CD4-positive, alpha-beta T cell treated with Interleukin-6 at 100 ng/mL for 8 hours (primary cell): ENCODE results near the gene AVPI1.
"Not testable (repeated sequence)": the region's sequence is repeated elsewhere in the genome, so short reads cannot be mapped to it uniquely, and the experiment has no call there.

Experiments
- DNase-seq: peaks from one replicate; pipeline ENCODE4 v3.0.0-alpha.2; 2020; ENCODE audit warnings: mixed read lengths, low spot score

Gene AVPI1

GRCh38 chr10:97682042-97682441 is 5.0 kb downstream of the AVPI1 start:
- no peak for DNase-seq

- DNase-seq = no peak
Measured at GRCh38 chr10:97679594-97679993, 7.4 kb downstream of the AVPI1 start.

DNA sequence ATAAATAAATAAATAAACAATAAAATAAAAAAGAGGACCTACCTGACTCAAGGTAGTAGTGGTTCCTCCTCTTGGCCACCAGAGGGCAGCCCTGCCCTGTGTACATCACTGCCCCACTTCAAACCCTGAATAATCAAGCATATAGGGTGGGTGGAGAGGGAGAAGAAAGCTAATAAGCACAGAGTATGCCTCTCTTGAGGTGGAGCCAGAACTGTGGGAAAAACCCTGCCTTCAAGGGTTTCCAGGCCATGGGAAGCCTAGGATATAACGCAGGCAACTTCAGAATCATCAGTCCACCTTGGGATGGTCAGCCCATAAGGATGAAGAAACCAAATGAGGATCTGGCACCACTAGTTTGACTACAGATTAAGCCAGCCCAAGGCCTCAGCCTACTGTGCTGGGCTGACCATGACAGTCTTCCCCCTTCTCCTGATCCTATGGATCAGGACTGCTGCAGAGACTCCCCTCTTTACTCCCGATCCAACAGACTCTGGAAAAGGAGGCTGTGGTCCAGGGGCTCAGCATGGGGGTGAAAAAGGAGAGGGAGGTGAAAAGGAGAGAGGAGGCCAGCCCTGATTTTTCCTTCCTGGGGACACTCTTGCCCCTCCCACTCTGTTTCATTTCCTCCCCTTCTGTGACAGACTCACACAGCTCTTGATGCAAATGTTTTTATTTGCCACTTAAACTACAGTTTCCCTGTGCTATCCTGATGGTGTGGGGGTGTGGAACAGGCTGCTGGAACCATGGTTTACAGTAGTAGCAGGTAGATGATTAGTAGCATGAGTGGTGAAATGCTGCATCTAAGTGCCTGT is 10.1 kb downstream of the AVPI1 start:
- peak; percentile 41 for DNase-seq

GRCh38 chr10:97675222-97675621 is 11.8 kb downstream of the AVPI1 start:
- no peak for DNase-seq

- DNase-seq = no peak
Measured at GRCh38 chr10:97673736-97674525, 13.1 kb downstream of the AVPI1 start.

DNA sequence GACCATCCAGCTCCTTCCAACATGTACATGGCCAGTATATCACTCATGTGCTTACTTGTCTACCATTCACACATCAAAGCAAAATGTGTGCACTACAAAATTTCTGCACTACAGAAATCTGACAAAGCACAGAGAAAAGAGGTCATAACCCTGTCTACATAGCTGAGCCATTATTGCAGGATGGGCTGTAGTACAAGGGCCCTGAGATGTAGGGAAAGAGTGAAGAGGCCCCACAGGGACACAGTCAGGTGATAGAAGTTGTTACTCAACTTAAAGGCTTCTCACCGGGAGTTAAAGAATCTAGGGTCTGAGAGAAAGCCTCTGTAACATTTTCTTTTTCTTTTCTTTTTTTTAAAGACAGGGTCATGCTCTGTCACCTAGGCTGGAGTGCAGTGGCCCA is 17.5 kb downstream of the AVPI1 start:
- no peak for DNase-seq

DNA sequence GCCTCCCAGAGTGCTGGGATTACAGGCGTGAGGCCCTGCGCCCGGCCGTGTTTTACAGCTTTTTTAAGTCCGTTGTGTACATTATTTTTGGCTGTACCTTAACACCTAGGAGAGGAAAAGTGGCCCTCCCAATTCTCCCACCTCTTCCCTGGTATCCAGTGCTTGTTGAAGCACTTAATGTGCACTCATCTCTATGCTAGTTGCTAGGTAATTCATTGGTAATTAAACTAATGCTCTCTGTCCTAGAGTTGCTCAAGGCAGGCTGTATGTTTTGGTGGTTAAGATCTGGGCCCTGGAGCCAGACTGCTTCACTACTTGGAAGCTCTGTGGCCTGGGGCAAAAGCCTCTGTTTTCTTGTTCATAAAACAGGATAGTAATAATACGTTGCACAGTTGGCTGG is 19.6 kb downstream of the AVPI1 start:
- no peak for DNase-seq

- DNase-seq = no peak
Measured at GRCh38 chr10:97666992-97667391, 20.0 kb downstream of the AVPI1 start.

- DNase-seq = no peak
Measured at GRCh38 chr10:97664282-97664850, 22.7 kb downstream of the AVPI1 start.

DNA sequence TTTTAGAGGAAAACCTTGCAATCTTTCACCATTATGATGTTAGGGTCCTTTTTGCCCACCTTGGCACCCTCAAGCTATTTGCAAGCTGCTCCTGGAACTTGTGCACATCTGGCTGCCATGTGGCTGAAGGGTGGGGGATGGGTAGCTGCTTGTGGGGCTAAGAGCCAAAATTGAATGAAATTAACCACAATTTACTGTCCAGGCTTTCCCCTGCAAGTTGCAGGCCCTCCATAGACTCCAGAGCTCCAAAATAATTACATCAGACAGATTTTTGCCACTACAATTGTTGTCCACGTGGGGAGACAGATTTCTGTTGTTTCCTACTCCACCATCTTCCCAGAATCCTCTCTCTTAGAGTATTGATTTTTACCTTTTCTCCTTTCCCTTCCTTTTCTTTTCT is 27.5 kb downstream of the AVPI1 start:
- DNase-seq = no peak

DNA sequence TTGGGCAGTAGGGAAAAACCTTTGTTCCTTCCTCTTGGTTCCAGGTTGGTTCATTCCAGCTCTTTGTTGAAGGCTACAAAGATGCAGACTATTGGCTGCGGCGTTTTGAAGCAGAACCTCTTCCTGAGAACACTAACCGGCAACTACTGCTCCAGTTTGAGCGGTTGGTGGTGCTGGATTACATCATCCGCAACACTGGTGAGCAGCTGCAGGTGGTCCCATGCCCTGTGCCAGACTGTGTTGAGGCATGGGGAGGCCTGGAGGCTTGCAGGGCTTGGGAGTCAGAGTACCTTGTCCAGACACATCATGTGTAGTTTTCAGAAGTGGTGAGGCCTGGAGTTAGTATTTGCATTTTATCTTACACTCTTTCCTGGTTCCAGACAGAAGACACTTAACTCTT is 30.3 kb downstream of the AVPI1 start:
- DNase-seq = no peak

- no peak for DNase-seq
Measured at GRCh38 chr10:97651773-97652172, 35.3 kb downstream of the AVPI1 start.

- DNase-seq = no peak
Measured at GRCh38 chr10:97650726-97651125, 36.3 kb downstream of the AVPI1 start.

DNA sequence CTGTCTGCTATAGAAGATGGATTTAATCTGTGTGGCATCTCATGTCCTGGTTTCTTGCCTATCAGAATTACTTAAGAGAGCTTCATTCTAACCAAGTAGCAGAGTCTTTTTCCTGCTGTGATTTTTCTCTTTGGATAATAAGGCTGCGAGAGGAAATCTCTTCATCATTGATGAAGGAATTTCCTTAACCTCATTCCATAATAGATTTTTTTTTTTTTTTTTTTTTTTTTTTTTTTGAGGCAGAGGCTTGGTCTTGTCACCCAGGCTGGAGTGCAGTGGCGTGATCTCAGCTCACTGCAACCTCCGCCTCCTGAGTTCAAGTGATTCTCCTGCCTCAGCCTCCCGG is 37.7 kb downstream of the AVPI1 start:
- not testable (repeated sequence) for DNase-seq

- peak; percentile 45 for DNase-seq
Measured at GRCh38 chr10:97648562-97649404, 38.3 kb downstream of the AVPI1 start.

DNA sequence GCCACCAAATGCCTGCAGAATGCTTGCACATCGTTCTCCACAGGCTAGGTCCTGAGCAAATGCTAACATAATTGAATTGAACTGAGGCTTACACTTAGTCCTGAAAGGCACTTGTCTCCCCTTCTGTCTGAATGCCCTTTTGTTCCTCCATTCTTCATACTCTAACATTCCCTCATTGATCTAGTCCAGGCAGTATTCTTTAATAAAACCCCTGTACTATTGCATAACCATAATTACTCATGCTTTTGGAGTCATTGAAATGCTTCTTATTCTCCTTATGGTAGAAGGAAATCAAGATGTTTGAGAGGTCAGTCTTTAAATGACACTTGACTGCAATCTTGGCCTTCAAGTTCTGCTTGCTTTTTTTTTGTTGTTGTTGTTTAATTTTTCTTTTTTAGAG is 39.5 kb downstream of the AVPI1 start:
- no peak for DNase-seq

DNA sequence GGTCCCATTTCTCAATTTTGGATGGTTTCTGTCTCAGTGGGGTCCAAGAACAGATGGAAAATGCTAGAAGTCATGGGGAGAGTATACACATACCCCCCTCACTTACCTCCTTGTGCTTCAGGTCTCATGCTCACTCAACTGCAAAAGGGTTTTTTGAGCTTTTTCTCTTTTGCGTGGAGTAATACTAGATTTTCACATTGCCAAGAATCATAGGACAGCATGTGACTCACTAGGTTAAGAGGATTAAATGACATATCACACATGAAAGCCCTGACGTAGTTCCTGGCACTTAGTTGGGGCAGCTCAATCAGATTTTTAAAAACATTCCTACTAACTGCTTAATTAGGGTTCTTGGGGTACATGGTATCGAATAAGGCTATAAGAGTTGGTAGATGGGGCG is 42.1 kb downstream of the AVPI1 start:
- no peak for DNase-seq

GRCh38 chr10:97643441-97643985 is 43.5 kb downstream of the AVPI1 start:
- DNase-seq = no peak

GRCh38 chr10:97642471-97643159 is 44.4 kb downstream of the AVPI1 start:
- not testable (repeated sequence) for DNase-seq

- no peak for DNase-seq
Measured at GRCh38 chr10:97640868-97641811, 45.9 kb downstream of the AVPI1 start.
